SK-N-SH (cell line): Measurements from ENCODE around the gene ZDHHC11. TPM values are rescaled to one million over a fixed set of nuclear protein-coding genes. Genes with fewer than 3 reads are reported as not detected.

Experiments used
- CTCF ChIA-PET: fragments of 300-600, 350-600 bp; formaldehyde crosslinking; extraction: SDS; loops from one replicate; lab custom pipeline; 2021; lab: Yijun Ruan, JAX
- POLR2A ChIA-PET: fragments of 350-600 bp; sonication (Branson Sonifier 250); formaldehyde crosslinking; extraction: SDS; loops from one replicate; lab custom pipeline; 2020; ENCODE audit warnings: antibody characterized with exemption, inconsistent platforms; lab: Yijun Ruan, JAX
- DNase-seq: peaks from one replicate; pipeline ENCODE4 v3.0.0; 2012
- H2AFZ ChIP-seq: fragments of 200-600 bp; sonication (generic); 2 replicates; pipeline ENCODE4 v1.8.1; 2016; ENCODE audit warnings: antibody characterized with exemption, mild to moderate bottlenecking, low read depth
- H3F3A ChIP-seq: fragments of 200-600 bp; sonication (generic); replicated peaks from 2 replicates; pipeline ENCODE3; 2016; ENCODE audit warnings: antibody characterized with exemption, mild to moderate bottlenecking; ENCODE audit not compliant: insufficient read depth
- H3K27ac ChIP-seq, 2 experiments: fragments of 200-500 bp in 1 of 2; fragments of 200-600 bp in 1 of 2; sonication (Bioruptor generic) in 1 of 2; sonication (generic), shearing (Covaris generic) in 1 of 2; 2 replicates each; pipeline versions ENCODE4 v1.5.1 to v1.6.1; 2014 to 2016; ENCODE audit warnings: low read depth in 2 of 2, inconsistent platforms in 1 of 2, low read length in 1 of 2, mild to moderate bottlenecking in 1 of 2, mixed read lengths in 1 of 2
- H3K27me3 ChIP-seq: fragments of 200-600 bp; sonication (generic), shearing (Covaris generic); 2 replicates; pipeline ENCODE4 v1.6.1; 2016; ENCODE audit warnings: mixed run types; ENCODE audit not compliant: insufficient read depth
- H3K36me3 ChIP-seq, 2 experiments: fragments of 200-500 bp in 1 of 2; fragments of 200-600 bp in 1 of 2; sonication (Bioruptor generic) in 1 of 2; sonication (generic) in 1 of 2; replicated peaks in 1 of 2; 2 replicates each; pipeline versions ENCODE3 to v1.5.1; 2014 to 2016; ENCODE audit warnings: low read length in 1 of 2, mild to moderate bottlenecking in 1 of 2; ENCODE audit not compliant: insufficient read depth in 2 of 2, control insufficient read depth in 1 of 2
- H3K4me1 ChIP-seq, 2 experiments: fragments of 200-500 bp in 1 of 2; fragments of 200-600 bp in 1 of 2; sonication (Bioruptor generic) in 1 of 2; sonication (generic), shearing (Covaris generic) in 1 of 2; 2 replicates each; pipeline versions ENCODE4 v1.5.1 to v1.6.1; 2014 to 2016; ENCODE audit warnings: low read depth in 1 of 2, low read length in 1 of 2, mixed run types in 1 of 2; ENCODE audit not compliant: insufficient read depth in 2 of 2, control insufficient read depth in 1 of 2
- H3K4me2 ChIP-seq: fragments of 200-600 bp; sonication (generic), shearing (Covaris generic); 2 replicates; pipeline ENCODE4 v1.6.1; 2017; ENCODE audit warnings: mixed run types
- H3K4me3 ChIP-seq, 2 experiments: fragments of 200-500 bp in 1 of 2; fragments of 200-600 bp in 1 of 2; sonication (Bioruptor generic) in 1 of 2; sonication (generic), shearing (Covaris generic) in 1 of 2; 2 replicates each; pipeline versions ENCODE4 v1.5.1 to v1.8.1; 2014 to 2016; ENCODE audit warnings: low read depth in 2 of 2, inconsistent platforms in 1 of 2, low read length in 1 of 2, mild to moderate bottlenecking in 1 of 2, mixed read lengths in 1 of 2, moderate library complexity in 1 of 2
- H3K79me2 ChIP-seq: fragments of 200-600 bp; sonication (generic); 2 replicates; pipeline ENCODE4 v1.8.1; 2017; ENCODE audit warnings: mild to moderate bottlenecking; ENCODE audit not compliant: insufficient read depth
- H3K9ac ChIP-seq: fragments of 200-600 bp; sonication (generic); 2 replicates; pipeline ENCODE4 v1.6.1; 2017; ENCODE audit warnings: mixed run types
- H3K9me2 ChIP-seq: fragments of 200-600 bp; sonication (generic); 2 replicates; pipeline ENCODE4 v1.6.1; 2017; ENCODE audit warnings: mixed run types
- H3K9me3 ChIP-seq: fragments of 200-600 bp; sonication (generic); 2 replicates; pipeline ENCODE4 v1.6.1; 2017; ENCODE audit warnings: mixed run types, mild to moderate bottlenecking, moderate library complexity
- H4K20me1 ChIP-seq: fragments of 200-600 bp; sonication (generic); 2 replicates; pipeline ENCODE4 v1.6.1; 2017; ENCODE audit warnings: mild to moderate bottlenecking, mixed run types; ENCODE audit not compliant: insufficient read depth
- CTCF ChIP-seq: fragments of 200-600 bp; sonication (generic); IDR thresholded peaks from 2 replicates; pipeline ENCODE4 v1.6.1; 2017; ENCODE audit warnings: antibody characterized with exemption, mild to moderate bottlenecking, moderate library complexity
- EZH2phosphoT487 ChIP-seq: fragments of 200-600 bp; sonication (generic); IDR thresholded peaks from 2 replicates; pipeline ENCODE4 v1.6.1; 2017; ENCODE audit warnings: low read depth, mixed run types, mild to moderate bottlenecking, antibody characterized with exemption, moderate library complexity, borderline replicate concordance
- FOXM1 ChIP-seq: IDR thresholded peaks from 2 replicates; pipeline ENCODE4 v1.4.0; 2012; ENCODE audit warnings: low read depth, mild to moderate bottlenecking
- GABPA ChIP-seq: IDR thresholded peaks from 2 replicates; pipeline ENCODE4 v1.4.0; 2012; ENCODE audit warnings: low read depth, mild to moderate bottlenecking
- MEF2A ChIP-seq: IDR thresholded peaks from 2 replicates; pipeline ENCODE4 v1.4.0; 2012; ENCODE audit warnings: low read depth, borderline replicate concordance
- NRF1 ChIP-seq: IDR thresholded peaks from 2 replicates; pipeline ENCODE4 v1.6.1; 2012; ENCODE audit warnings: low read depth, mild to moderate bottlenecking, low read length
- RCOR1 ChIP-seq: fragments of 150-350 bp; IDR thresholded peaks from 2 replicates; pipeline ENCODE4 v1.6.1; 2017; ENCODE audit warnings: antibody characterized with exemption, low read length
- REST ChIP-seq: IDR thresholded peaks from 2 replicates; pipeline ENCODE4 v1.6.1; 2012; ENCODE audit warnings: mild to moderate bottlenecking, low read depth, low read length, moderate library complexity
- RFX5 ChIP-seq: IDR thresholded peaks from 2 replicates; pipeline ENCODE4 v1.6.1; 2012; ENCODE audit warnings: mild to moderate bottlenecking, improper control_type of control experiment, low read length
- TAF1 ChIP-seq: IDR thresholded peaks from 2 replicates; pipeline ENCODE4 v1.6.1; 2012; ENCODE audit warnings: low read depth, mild to moderate bottlenecking, low read length, moderate library complexity, borderline replicate concordance
- TCF12 ChIP-seq: IDR thresholded peaks from 2 replicates; pipeline ENCODE4 v1.4.0; 2012
- TEAD4 ChIP-seq: IDR thresholded peaks from 2 replicates; pipeline ENCODE4 v1.4.0; 2012; ENCODE audit warnings: mild to moderate bottlenecking, borderline replicate concordance; ENCODE audit not compliant: insufficient read depth
- YY1 ChIP-seq: IDR thresholded peaks from 2 replicates; pipeline ENCODE4 v1.4.0; 2012; ENCODE audit warnings: low read depth, mild to moderate bottlenecking
- WGBS: methylation state at CpG from one replicate; pipeline ENCODE4 v1.1.6; 2017; ENCODE audit warnings: low lambda C conversion rate; 5-methylcytosine and 5-hydroxymethylcytosine counted together
- polyA plus RNA-seq, 3 experiments: library from polyadenylated mRNA; depleted of rRNA; stranded (reverse); fragments of >200 nt; gene quantifications; 2 replicates each; pipeline ENCODE4 v1.2.3, GENCODE V29; 2012

ZDHHC11 gene
- polyA plus RNA-seq, 1 of the 3 experiments (the other 2 are of a cell fraction), result 0.76 TPM

GRCh38 chr5:876398-877365, 25.9 kb upstream of the ZDHHC11 start:
- DNase-seq, result no peak
- peaks cover 13 to 66% of the 10 kb centered on the region in 2 experiments for H3K36me3 ChIP-seq

More at GRCh38 chr5:876398-877365, 25.9 kb upstream of the ZDHHC11 start:
- ChIA-PET POLR2A (no interaction called here), CTCF (interaction anchor here (1.2 kb wide), 1 partner anchor 205 kb away, joined by 3 read pairs; no protein-coding TSS in a partner anchor)
- H4K20me1 ChIP-seq, result peaks cover 9% of the 10 kb centered on the region; the same call in 1 of the 2 replicates
- no peak overlapping the region for H3K9ac ChIP-seq
- no peaks in the 10 kb centered on the region for H3K27me3 ChIP-seq
- TF ChIP-seq TAF1 (no peak), FOXM1 (no peak), TCF12 (no peak), TEAD4 (no peak), NRF1 (no peak), CTCF (no peak), MEF2A (no peak), GABPA (no peak), YY1 (no peak), RFX5 (no peak), RCOR1 (no peak), EZH2phosphoT487 (no peak), REST (no peak)
- H3K4me3 ChIP-seq, result no peak overlapping the region
- H2AFZ ChIP-seq, result no peak overlapping the region
- H3K79me2 ChIP-seq, result peaks cover 11% of the 10 kb centered on the region; the same call in 1 of the 2 replicates
- H3K9me2 ChIP-seq, result no peaks in the 10 kb centered on the region
- no peaks in the 10 kb centered on the region for H3K4me1 ChIP-seq
- H3K4me2 ChIP-seq, result no peak overlapping the region
- no peaks in the 10 kb centered on the region for H3K9me3 ChIP-seq
- no peak overlapping the region; a peak in 1 of 4 replicates for H3K27ac ChIP-seq
- H3F3A ChIP-seq, result no peaks in the 10 kb centered on the region
- 96% methylated on average over 24 of the region's 28 CpGs for WGBS
